Measurements from ENCODE around the gene NCAM1.

GRCh38 chr11:113161711-113162591 lies 200.7 kb downstream of the NCAM1 start:
- TF ChIP-seq CTCF (IDR thresholded peaks at IDR 0.05): no peak
- TF ChIP-seq POLR2A (IDR thresholded peaks at IDR 0.05): no peak

All from right lobe of liver (tissue), 4 donors.